Uterus (tissue), 2 donors: Measurements from ENCODE around the gene MKRN3.
"Not testable (repeated sequence)": the region's sequence is repeated elsewhere in the genome, so short reads cannot be mapped to it uniquely, and the experiment has no call there.

Experiments
- CTCF ChIP-seq, 4 experiments: fragments of 200-600 bp in 2 of 4; fragments of 450-650 bp in 2 of 4; sonication (generic) in 2 of 4; IDR thresholded peaks; one replicate each; pipeline ENCODE4 v1.5.1; 2016 to 2019; ENCODE audit warnings: antibody characterized with exemption in 4 of 4, mild to moderate bottlenecking in 2 of 4, moderate library complexity in 1 of 4
- POLR2A ChIP-seq, 2 donors: fragments of 450-650 bp; IDR thresholded peaks; one replicate each; pipeline ENCODE4 v1.6.1; 2016; ENCODE audit warnings: antibody characterized with exemption in 2 of 2, mild to moderate bottlenecking in 1 of 2, moderate library complexity in 1 of 2

- not testable (repeated sequence) for TF ChIP-seq POLR2A, CTCF (IDR thresholded peaks at IDR 0.05)
Measured at GRCh38 chr15:23597278-23597677, 31.8 kb downstream of the MKRN3 start.
